Sigmoid colon (tissue), 7 donors: Measurements from ENCODE around the gene AP2A2. TPM values are rescaled to one million over a fixed set of nuclear protein-coding genes. Genes with fewer than 3 reads are reported as not detected.
A peak's percentile ranks its signal among the peaks of the same experiment; 100 is the strongest.

Experiments
- DNase-seq: peaks from one replicate; pipeline ENCODE4 v3.0.0-alpha.2; 2019
- H3K27ac ChIP-seq, 4 donors: fragments of 200-600 bp; sonication (generic); one replicate each; pipeline ENCODE4 v1.5.1; 2016 to 2019; ENCODE audit warnings: mild to moderate bottlenecking in 1 of 4
- H3K27me3 ChIP-seq, 3 donors: fragments of 200-600 bp; sonication (generic); one replicate each; pipeline ENCODE4 v1.5.1; 2019; ENCODE audit warnings: mild to moderate bottlenecking in 1 of 3
- H3K36me3 ChIP-seq, 4 donors: fragments of 200-600 bp; sonication (generic); one replicate each; pipeline ENCODE4 v1.5.1; 2016 to 2019
- H3K4me1 ChIP-seq, 4 donors: fragments of 200-600 bp; sonication (generic); one replicate each; pipeline ENCODE4 v1.5.1; 2017 to 2019
- H3K4me3 ChIP-seq, 4 donors: fragments of 200-600 bp; sonication (generic); one replicate each; pipeline ENCODE4 v1.5.1; 2017 to 2019; ENCODE audit warnings: mild to moderate bottlenecking in 2 of 4, moderate library complexity in 1 of 4
- H3K9me3 ChIP-seq, 4 donors: fragments of 200-600 bp in 3 of 4; sonication (generic) in 3 of 4; one replicate each; pipeline versions ENCODE4 v1.5.1 to v1.6.1; 2013 to 2019
- EP300 ChIP-seq, 4 donors: sonication (generic); formaldehyde crosslinking; IDR thresholded peaks; one replicate each; pipeline ENCODE4 v1.6.1; 2017; ENCODE audit warnings: antibody characterized with exemption in 4 of 4
- POLR2A ChIP-seq, 2 donors: fragments of 450-650 bp; IDR thresholded peaks; one replicate each; pipeline ENCODE4 v1.6.1; 2016; ENCODE audit warnings: antibody characterized with exemption in 2 of 2, mild to moderate bottlenecking in 2 of 2, moderate library complexity in 2 of 2
- POLR2AphosphoS5 ChIP-seq, 4 donors: sonication (generic); formaldehyde crosslinking; IDR thresholded peaks; one replicate each; pipeline ENCODE4 v1.6.1; 2017; ENCODE audit warnings: antibody characterized with exemption in 4 of 4
- whole genome bisulfite sequencing, 2 donors: extraction: QIAGEN DNeasy Blood & Tissue Kit; methylation state at CpG; one replicate each; pipeline ENCODE4 v1.1.7; 2013; 5-methylcytosine and 5-hydroxymethylcytosine counted together
- intact Hi-C: fragments of 100-400 bp; cut with DNase I; formaldehyde crosslinking; loops from one replicate; pipeline ENCODE4 v1.15.1; 2023
- polyA plus RNA-seq, 3 donors: library from polyadenylated mRNA; stranded (reverse); fragments of 200-250 nt; gene quantifications; one replicate each; pipeline ENCODE4 v1.2.3, GENCODE V29; 2013
- total RNA-seq, 4 donors: library from RNA; depleted of rRNA; stranded (reverse); fragments of >200 nt; gene quantifications; one replicate each; pipeline ENCODE4 v1.1.0, GENCODE V29; 2016
- TF ChIP-seq, protein P1 (sequence below), 4 experiments: fragments of 450-650 bp in 3 of 4; fragments of 200-600 bp in 1 of 4; IDR thresholded peaks; one replicate each; pipeline ENCODE4 v1.5.1; 2016 to 2019; ENCODE audit warnings: antibody characterized with exemption in 4 of 4, mild to moderate bottlenecking in 3 of 4, moderate library complexity in 2 of 4
- donor health status: healthy with polysubstance abuse.
- donor health status: Bipolar disorder and iron deficiency.
- donor health status: healthy.

The AP2A2 gene
- total and polyA plus RNA-seq, 7 donors: 21.0 to 78.4 (median 47.0) TPM

DNA sequence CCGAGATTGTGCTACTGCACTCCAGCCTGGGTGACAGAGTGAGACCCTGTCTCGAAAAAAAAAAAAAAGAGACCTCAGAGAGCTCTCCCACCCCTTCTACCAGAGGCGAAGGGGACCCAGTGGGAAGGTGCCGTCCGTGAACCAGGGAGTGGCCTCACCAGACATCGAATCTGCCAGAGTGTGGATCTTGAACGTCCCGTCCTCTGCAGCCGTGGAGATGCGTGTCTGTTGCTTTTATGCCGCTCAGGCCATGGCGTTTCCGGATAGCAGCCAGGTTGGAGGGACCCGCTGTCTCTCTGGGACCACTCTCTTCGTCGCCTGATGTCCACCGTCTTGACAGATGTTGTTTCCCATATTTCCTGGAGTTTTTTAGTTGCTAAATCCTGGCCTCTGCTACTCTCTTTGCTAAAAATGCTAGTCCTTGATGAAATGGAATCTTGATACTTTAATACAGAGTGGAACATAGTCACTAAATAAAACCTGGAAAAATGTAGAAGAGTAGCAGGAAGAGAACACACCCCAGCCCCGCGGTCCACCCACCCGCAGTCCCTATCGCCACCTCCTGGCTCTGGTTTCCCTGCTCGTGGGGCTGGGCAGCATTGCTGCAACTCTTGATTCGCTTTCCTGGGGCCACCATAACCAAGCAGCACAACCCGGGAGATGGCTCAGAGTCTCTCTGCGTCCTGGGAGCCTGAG, 122.9 kb downstream of the AP2A2 start:
- WGBS, 2 donors: 44 to 80% methylated on average over 25 of the region's 25 CpGs
- Histone ChIP-seq H3K9me3 (no peaks in the 10 kb centered on the region), H3K4me3 (no peak overlapping the region), H3K27ac (no peak overlapping the region), H3K4me1 (no peaks in the 10 kb centered on the region), H3K27me3 (peaks cover 15 to 65% (median 47%) of the 10 kb centered on the region in 3 donors), H3K36me3 (no peaks in the 10 kb centered on the region)
- intact Hi-C loops: no loop called here
- TF ChIP-seq POLR2AphosphoS5 (IDR thresholded peaks at IDR 0.05): no peak
- TF ChIP-seq, protein P1, sequence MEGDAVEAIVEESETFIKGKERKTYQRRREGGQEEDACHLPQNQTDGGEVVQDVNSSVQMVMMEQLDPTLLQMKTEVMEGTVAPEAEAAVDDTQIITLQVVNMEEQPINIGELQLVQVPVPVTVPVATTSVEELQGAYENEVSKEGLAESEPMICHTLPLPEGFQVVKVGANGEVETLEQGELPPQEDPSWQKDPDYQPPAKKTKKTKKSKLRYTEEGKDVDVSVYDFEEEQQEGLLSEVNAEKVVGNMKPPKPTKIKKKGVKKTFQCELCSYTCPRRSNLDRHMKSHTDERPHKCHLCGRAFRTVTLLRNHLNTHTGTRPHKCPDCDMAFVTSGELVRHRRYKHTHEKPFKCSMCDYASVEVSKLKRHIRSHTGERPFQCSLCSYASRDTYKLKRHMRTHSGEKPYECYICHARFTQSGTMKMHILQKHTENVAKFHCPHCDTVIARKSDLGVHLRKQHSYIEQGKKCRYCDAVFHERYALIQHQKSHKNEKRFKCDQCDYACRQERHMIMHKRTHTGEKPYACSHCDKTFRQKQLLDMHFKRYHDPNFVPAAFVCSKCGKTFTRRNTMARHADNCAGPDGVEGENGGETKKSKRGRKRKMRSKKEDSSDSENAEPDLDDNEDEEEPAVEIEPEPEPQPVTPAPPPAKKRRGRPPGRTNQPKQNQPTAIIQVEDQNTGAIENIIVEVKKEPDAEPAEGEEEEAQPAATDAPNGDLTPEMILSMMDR (IDR thresholded peaks at IDR 0.05): no peak
- TF ChIP-seq EP300 (IDR thresholded peaks at IDR 0.05): no peak
- TF ChIP-seq POLR2A (IDR thresholded peaks at IDR 0.05): no peak
- DNase-seq: no peak

- no peaks in the 10 kb centered on the region for H3K4me1 ChIP-seq
- peak; percentile 46 for DNase-seq
- H3K27me3 ChIP-seq: peaks cover 18 to 70% (median 52%) of the 10 kb centered on the region in 3 donors
- no peaks in the 10 kb centered on the region for H3K36me3 ChIP-seq
- no peak overlapping the region for H3K27ac ChIP-seq
- 66 to 91% methylated on average over 6 of the region's 6 CpGs for whole genome bisulfite sequencing, 2 donors
- no peak overlapping the region for H3K4me3 ChIP-seq
- H3K9me3 ChIP-seq: no peaks in the 10 kb centered on the region
- intact Hi-C loops: no loop called here
- no peak for TF ChIP-seq EP300 (IDR thresholded peaks at IDR 0.05)
- no peak for TF ChIP-seq POLR2AphosphoS5 (IDR thresholded peaks at IDR 0.05)
- TF ChIP-seq, protein P1 (IDR thresholded peaks at IDR 0.05): no peak
- no peak for TF ChIP-seq POLR2A (IDR thresholded peaks at IDR 0.05)
Measured at GRCh38 chr11:1049071-1049405, 123.4 kb downstream of the AP2A2 start.

DNA sequence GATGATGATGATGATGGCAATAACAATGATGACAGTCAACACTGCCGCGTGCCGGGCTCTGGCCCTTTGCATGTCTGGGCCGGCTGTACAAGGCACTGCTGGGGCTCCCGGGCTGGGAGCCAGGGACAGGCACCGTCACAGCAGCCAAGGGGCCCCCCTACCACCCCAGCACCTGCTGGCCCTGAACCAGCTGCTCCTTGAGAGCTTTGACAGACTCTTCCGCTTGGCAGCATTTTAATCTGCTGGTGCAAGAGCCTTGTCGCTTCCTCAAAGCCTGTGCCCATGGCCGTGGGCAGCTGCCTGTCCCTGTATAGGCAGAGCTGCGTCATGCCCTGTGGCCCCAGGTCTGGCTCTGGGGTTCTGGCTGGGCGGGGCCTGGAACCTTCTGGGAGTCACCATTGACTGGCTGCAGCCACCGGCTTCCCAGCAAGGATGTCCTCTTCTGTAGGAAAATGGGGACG, 123.8 kb downstream of the AP2A2 start:
- H3K4me1 ChIP-seq: no peaks in the 10 kb centered on the region
- no peaks in the 10 kb centered on the region for H3K36me3 ChIP-seq
- TF ChIP-seq EP300 (IDR thresholded peaks at IDR 0.05): no peak
- TF ChIP-seq, protein P1 (IDR thresholded peaks at IDR 0.05): no peak
- TF ChIP-seq POLR2AphosphoS5 (IDR thresholded peaks at IDR 0.05): no peak
- TF ChIP-seq POLR2A (IDR thresholded peaks at IDR 0.05): no peak
- intact Hi-C loops: no loop called here
- no peak overlapping the region for H3K4me3 ChIP-seq
- peak; percentile 61 for DNase-seq
- no peaks in the 10 kb centered on the region for H3K9me3 ChIP-seq
- H3K27me3 ChIP-seq: peaks cover 22 to 74% (median 56%) of the 10 kb centered on the region in 3 donors
- WGBS, 2 donors: 16 to 62% methylated on average over 13 of the region's 13 CpGs
- H3K27ac ChIP-seq: no peak overlapping the region

GRCh38 chr11:1049911-1050580, 124.4 kb downstream of the AP2A2 start:
- peak; percentile 61 for DNase-seq

DNA sequence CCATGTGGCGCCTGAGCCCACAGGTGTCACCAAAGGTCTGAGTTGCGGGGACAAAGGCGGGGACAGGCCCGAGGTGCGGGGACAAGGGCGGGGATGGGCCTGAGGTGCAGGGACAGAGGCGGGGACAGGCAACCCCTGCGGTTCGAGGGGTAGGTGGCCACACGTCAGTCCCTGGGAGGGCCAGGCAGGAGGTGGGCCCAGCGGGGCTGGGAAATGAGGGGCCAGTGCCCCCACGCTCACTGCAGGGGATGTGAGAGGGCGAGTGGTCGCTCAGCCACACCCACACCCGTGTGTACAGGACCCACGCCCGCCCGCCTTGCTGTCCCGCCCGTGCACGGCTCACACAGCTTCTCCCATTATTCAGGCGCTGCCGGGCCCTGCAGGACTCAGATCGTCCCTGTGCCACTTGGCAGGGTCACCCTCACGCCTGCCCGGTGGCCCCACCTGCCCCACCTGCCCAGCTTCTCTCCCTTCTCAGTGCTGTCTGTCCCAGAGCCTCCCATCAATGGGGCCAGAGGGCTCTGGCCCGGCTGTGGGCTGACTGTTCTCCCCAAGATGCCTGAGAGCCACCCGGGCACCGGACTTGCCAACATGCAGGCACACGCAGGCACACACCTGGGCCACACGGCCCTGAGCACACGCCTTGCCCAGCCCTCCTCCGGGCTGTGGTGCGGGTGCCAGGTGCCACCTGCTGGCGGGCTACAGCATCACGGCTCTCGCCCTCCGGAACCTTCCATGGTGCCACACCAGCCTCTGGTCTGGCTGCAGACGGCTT, 125.1 kb downstream of the AP2A2 start:
- no peaks in the 10 kb centered on the region for H3K9me3 ChIP-seq
- no peak overlapping the region for H3K4me3 ChIP-seq
- DNase-seq: peak; percentile 76
- H3K4me1 ChIP-seq: no peaks in the 10 kb centered on the region
- WGBS, 2 donors: 16 to 49% methylated on average over 39 of the region's 39 CpGs
- TF ChIP-seq POLR2A (IDR thresholded peaks at IDR 0.05): no peak
- TF ChIP-seq POLR2AphosphoS5 (IDR thresholded peaks at IDR 0.05): no peak
- TF ChIP-seq, protein P1 (IDR thresholded peaks at IDR 0.05): peak; percentile 41 to 81 (median 73)
- intact Hi-C loops: loop anchor here (2.0 kb wide), 1 partner anchor 202 kb away; no protein-coding TSS in a partner anchor
- H3K27ac ChIP-seq: no peak overlapping the region
- H3K36me3 ChIP-seq: no peaks in the 10 kb centered on the region
- peaks cover 22 to 85% (median 61%) of the 10 kb centered on the region in 3 donors for H3K27me3 ChIP-seq

More at GRCh38 chr11:1049911-1050580, 124.4 kb downstream of the AP2A2 start:
- Histone ChIP-seq H3K36me3 (no peaks in the 10 kb centered on the region), H3K4me1 (no peaks in the 10 kb centered on the region), H3K27me3 (peaks cover 22 to 80% (median 61%) of the 10 kb centered on the region in 3 donors), H3K4me3 (no peak overlapping the region), H3K27ac (no peak overlapping the region), H3K9me3 (no peaks in the 10 kb centered on the region)
- intact Hi-C loops: loop anchor here (2.0 kb wide), 1 partner anchor 201 kb away; no protein-coding TSS in a partner anchor
- 57 to 79% methylated on average over 18 of the region's 18 CpGs for WGBS, 2 donors
- TF ChIP-seq POLR2A (IDR thresholded peaks at IDR 0.05): no peak
